ENCODE data around the gene MRAP. TPM values are rescaled to one million over a fixed set of nuclear protein-coding genes. Genes with fewer than 3 reads are reported as not detected.

Gene MRAP
- total and polyA plus RNA-seq, 9 of the 15 experiments (the other 6 are each of a cell fraction or from before 2014, with no cell fraction given) = 0.63 to 2.3 TPM; not detected in 7

- Histone ChIP-seq H3K79me2 (ENCODE audit: control insufficient read depth, insufficient read depth, low read length) (no peaks in the 10 kb centered on the region), H2AFZ (ENCODE audit: low read depth, low read length) (no peak overlapping the region), H3K9me3 (replicated peaks; ENCODE audit: control insufficient read depth, insufficient read depth, low read depth, low read length) (no peaks in the 10 kb centered on the region), H3K9me1 (ENCODE audit: control insufficient read depth, insufficient read depth, low read length) (no peaks in the 10 kb centered on the region), H4K20me1 (replicated peaks; ENCODE audit: control insufficient read depth, insufficient read depth, low read length) (0 out of 2 replicates have a peak, but pooled peaks cover 4% of the 10 kb centered on the region), H3K4me3 (no peak overlapping the region), H3K4me1 (replicated peaks in 1 of 2; ENCODE audit: control insufficient read depth in 2 of 2, insufficient read depth in 2 of 2, low read length in 2 of 2) (0 out of 5 replicates have a peak, but pooled peaks cover 0 to 4% of the 10 kb centered on the region in 2 experiments), H3K27me3 (ENCODE audit: control insufficient read depth in 2 of 2, insufficient read depth in 2 of 2, low read length in 2 of 2) (no peaks in the 10 kb centered on the region), H3K27ac (ENCODE audit: extremely low read depth, low read depth, low read length) (no peak overlapping the region), H3K9ac (ENCODE audit: insufficient read depth in 1 of 2, low read depth in 2 of 2, low read length in 2 of 2) (no peak overlapping the region; a peak in 1 of 4 replicates), H3K4me2 (ENCODE audit: insufficient read depth, low read length) (no peak overlapping the region), H3K36me3 (ENCODE audit: control insufficient read depth, insufficient read depth, low read length) (peaks cover 97% of the 10 kb centered on the region)
- no TSS peak for BruUV-seq (replicated peaks)
- 94% methylated on average over 6 of the region's 6 CpGs for WGBS (ENCODE audit: insufficient coverage, low coverage, missing lambda C conversion rate)
- intact Hi-C loops (cut with micrococcal nuclease) = no loop called here
- CTCF ChIA-PET (ENCODE audit: low intra/inter-chr PET ratio) = no interaction called here
- DNase-seq (ENCODE audit: extremely low read depth in 1 of 4, low spot score in 3 of 4) (no peak), ATAC-seq (no peak), FAIRE-seq (no peak)
- POLR2A ChIA-PET = no interaction called here
- in situ Hi-C loops (cut with MboI) = no loop called here
- TF ChIP-seq SMAD3 (CRISPR knock-in tag; conservative IDR thresholded peaks at IDR 0.05) = no peak
- TF ChIP-seq SFPQ (IDR thresholded peaks at IDR 0.05; ENCODE audit: low read depth, low read length) = no peak
- TF ChIP-seq ZZZ3 (IDR thresholded peaks at IDR 0.05) = no peak
- no peak for TF ChIP-seq ZNF280A (IDR thresholded peaks at IDR 0.05; ENCODE audit: low read depth, partially characterized antibody)
- TF ChIP-seq, protein P1, sequence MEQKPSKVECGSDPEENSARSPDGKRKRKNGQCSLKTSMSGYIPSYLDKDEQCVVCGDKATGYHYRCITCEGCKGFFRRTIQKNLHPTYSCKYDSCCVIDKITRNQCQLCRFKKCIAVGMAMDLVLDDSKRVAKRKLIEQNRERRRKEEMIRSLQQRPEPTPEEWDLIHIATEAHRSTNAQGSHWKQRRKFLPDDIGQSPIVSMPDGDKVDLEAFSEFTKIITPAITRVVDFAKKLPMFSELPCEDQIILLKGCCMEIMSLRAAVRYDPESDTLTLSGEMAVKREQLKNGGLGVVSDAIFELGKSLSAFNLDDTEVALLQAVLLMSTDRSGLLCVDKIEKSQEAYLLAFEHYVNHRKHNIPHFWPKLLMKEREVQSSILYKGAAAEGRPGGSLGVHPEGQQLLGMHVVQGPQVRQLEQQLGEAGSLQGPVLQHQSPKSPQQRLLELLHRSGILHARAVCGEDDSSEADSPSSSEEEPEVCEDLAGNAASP (IDR thresholded peaks at IDR 0.05) = no peak
- no peak for TF ChIP-seq RUNX1 (IDR thresholded peaks at IDR 0.05; ENCODE audit: low read depth)
- TF ChIP-seq ZFP1 (CRISPR knock-in tag; IDR thresholded peaks at IDR 0.05) = no peak
- TF ChIP-seq PTRF (tag; IDR thresholded peaks at IDR 0.05) = no peak
Observed at GRCh38 chr21:32320059-32320458, 21.4 kb downstream of the MRAP start.

Data from K562 (cell line).